Ovary (tissue), 3 donors: ENCODE data around the gene IMMP2L.

Experiments used
- CTCF ChIP-seq, 3 donors: fragments of 450-650 bp in 2 of 3; fragments of 200-600 bp in 1 of 3; IDR thresholded peaks; one replicate each; pipeline versions ENCODE4 v1.5.1 to v1.8.0; 2016 to 2022; ENCODE audit warnings: antibody characterized with exemption in 3 of 3, mild to moderate bottlenecking in 1 of 3
- EP300 ChIP-seq: sonication (generic); formaldehyde crosslinking; IDR thresholded peaks from one replicate; pipeline ENCODE4 v1.6.1; 2017; ENCODE audit warnings: antibody characterized with exemption
- POLR2A ChIP-seq: fragments of 450-650 bp; IDR thresholded peaks from one replicate; pipeline ENCODE4 v1.6.1; 2017; ENCODE audit warnings: antibody characterized with exemption, mild to moderate bottlenecking, moderate library complexity
- donor health status: DM: no; HTN: no; CAD: no.

GRCh38 chr7:110987127-110987693 is 575.1 kb downstream of the IMMP2L start:
- TF ChIP-seq POLR2A (no peak), CTCF (IDR thresholded peaks at IDR 0.05) (no peak), EP300 (no peak)
